ENCODE results near the gene USP11.
A peak's percentile ranks its signal among the peaks of the same experiment; 100 is the strongest.

USP11 gene

GRCh38 chrX:47194194-47194787, 38.5 kb upstream of the USP11 start:
- H3K27ac ChIP-seq (ENCODE audit: low read depth, low read length), result peak overlapping the region; percentile 92
- no peaks in the 10 kb centered on the region for H3K9me3 ChIP-seq (ENCODE audit: control insufficient read depth, insufficient read depth, low read length)
- H3K36me3 ChIP-seq (ENCODE audit: control insufficient read depth, insufficient read depth, low read length), result peaks cover 41% of the 10 kb centered on the region
- H3K27me3 ChIP-seq (ENCODE audit: control insufficient read depth, insufficient read depth, low read length), result no peaks in the 10 kb centered on the region
- peak overlapping the region; percentile 94 for H3K9ac ChIP-seq (ENCODE audit: low read depth, low read length)
- peak overlapping the region; percentile 97 for H3K4me3 ChIP-seq (ENCODE audit: low read depth, low read length)
- peaks cover 46% of the 10 kb centered on the region for H3K4me1 ChIP-seq (ENCODE audit: control insufficient read depth, insufficient read depth, low read length)

- H3K4me1 ChIP-seq (ENCODE audit: control insufficient read depth, insufficient read depth, low read length), result peaks cover 46% of the 10 kb centered on the region
- peak overlapping the region; percentile 28 for H3K4me3 ChIP-seq (ENCODE audit: low read depth, low read length)
- H3K36me3 ChIP-seq (ENCODE audit: control insufficient read depth, insufficient read depth, low read length), result peaks cover 58% of the 10 kb centered on the region
- H3K27ac ChIP-seq (ENCODE audit: low read depth, low read length), result no peak overlapping the region
- no peaks in the 10 kb centered on the region for H3K9me3 ChIP-seq (ENCODE audit: control insufficient read depth, insufficient read depth, low read length)
- no peaks in the 10 kb centered on the region for H3K27me3 ChIP-seq (ENCODE audit: control insufficient read depth, insufficient read depth, low read length)
- H3K9ac ChIP-seq (ENCODE audit: low read depth, low read length), result no peak overlapping the region
These were observed 36.7 kb upstream of the USP11 start for GRCh38 chrX:47196098-47196497.

- Histone ChIP-seq H3K4me3 (ENCODE audit: low read depth, low read length) (0 out of 2 replicates have a peak overlapping the region, but pooled peaks have one; percentile 22), H3K27me3 (ENCODE audit: control insufficient read depth, insufficient read depth, low read length) (no peaks in the 10 kb centered on the region), H3K4me1 (ENCODE audit: control insufficient read depth, insufficient read depth, low read length) (peaks cover 46% of the 10 kb centered on the region), H3K9me3 (ENCODE audit: control insufficient read depth, insufficient read depth, low read length) (no peaks in the 10 kb centered on the region), H3K9ac (ENCODE audit: low read depth, low read length) (no peak overlapping the region), H3K27ac (ENCODE audit: low read depth, low read length) (peak overlapping the region; percentile 57), H3K36me3 (ENCODE audit: control insufficient read depth, insufficient read depth, low read length) (peaks cover 72% of the 10 kb centered on the region)
These were observed 35.3 kb upstream of the USP11 start for GRCh38 chrX:47197526-47197925.

- Histone ChIP-seq H3K9me3 (ENCODE audit: control insufficient read depth, insufficient read depth, low read length) (no peaks in the 10 kb centered on the region), H3K36me3 (ENCODE audit: control insufficient read depth, insufficient read depth, low read length) (peaks cover 78% of the 10 kb centered on the region), H3K27me3 (ENCODE audit: control insufficient read depth, insufficient read depth, low read length) (no peaks in the 10 kb centered on the region), H3K27ac (ENCODE audit: low read depth, low read length) (peak overlapping the region; percentile 57), H3K4me1 (ENCODE audit: control insufficient read depth, insufficient read depth, low read length) (peaks cover 41% of the 10 kb centered on the region), H3K9ac (ENCODE audit: low read depth, low read length) (peak overlapping the region; percentile 39), H3K4me3 (ENCODE audit: low read depth, low read length) (0 out of 2 replicates have a peak overlapping the region, but pooled peaks have one; percentile 22)
These were observed 34.7 kb upstream of the USP11 start for GRCh38 chrX:47198026-47198686.

- H3K27me3 ChIP-seq (ENCODE audit: control insufficient read depth, insufficient read depth, low read length), result no peaks in the 10 kb centered on the region
- no peaks in the 10 kb centered on the region for H3K9me3 ChIP-seq (ENCODE audit: control insufficient read depth, insufficient read depth, low read length)
- no peak overlapping the region for H3K27ac ChIP-seq (ENCODE audit: low read depth, low read length)
- no peak overlapping the region for H3K4me3 ChIP-seq (ENCODE audit: low read depth, low read length)
- peaks cover 41% of the 10 kb centered on the region for H3K4me1 ChIP-seq (ENCODE audit: control insufficient read depth, insufficient read depth, low read length)
- peaks cover 83% of the 10 kb centered on the region for H3K36me3 ChIP-seq (ENCODE audit: control insufficient read depth, insufficient read depth, low read length)
- peak overlapping the region; percentile 28; the same call in 1 of the 2 replicates for H3K9ac ChIP-seq (ENCODE audit: low read depth, low read length)
These were observed 34.1 kb upstream of the USP11 start for GRCh38 chrX:47198687-47199080.

GRCh38 chrX:47199286-47199685, 33.5 kb upstream of the USP11 start:
- Histone ChIP-seq H3K27ac (ENCODE audit: low read depth, low read length) (no peak overlapping the region), H3K27me3 (ENCODE audit: control insufficient read depth, insufficient read depth, low read length) (no peaks in the 10 kb centered on the region), H3K9me3 (ENCODE audit: control insufficient read depth, insufficient read depth, low read length) (no peaks in the 10 kb centered on the region), H3K9ac (ENCODE audit: low read depth, low read length) (no peak overlapping the region), H3K4me1 (ENCODE audit: control insufficient read depth, insufficient read depth, low read length) (peaks cover 41% of the 10 kb centered on the region), H3K36me3 (ENCODE audit: control insufficient read depth, insufficient read depth, low read length) (peaks cover 89% of the 10 kb centered on the region), H3K4me3 (ENCODE audit: low read depth, low read length) (no peak overlapping the region)

- H3K4me1 ChIP-seq (ENCODE audit: control insufficient read depth, insufficient read depth, low read length), result peaks cover 31% of the 10 kb centered on the region
- no peaks in the 10 kb centered on the region for H3K27me3 ChIP-seq (ENCODE audit: control insufficient read depth, insufficient read depth, low read length)
- no peaks in the 10 kb centered on the region for H3K9me3 ChIP-seq (ENCODE audit: control insufficient read depth, insufficient read depth, low read length)
- H3K4me3 ChIP-seq (ENCODE audit: low read depth, low read length), result no peak overlapping the region
- no peak overlapping the region for H3K9ac ChIP-seq (ENCODE audit: low read depth, low read length)
- peaks cover 97% of the 10 kb centered on the region for H3K36me3 ChIP-seq (ENCODE audit: control insufficient read depth, insufficient read depth, low read length)
- no peak overlapping the region for H3K27ac ChIP-seq (ENCODE audit: low read depth, low read length)
These were observed 32.2 kb upstream of the USP11 start for GRCh38 chrX:47200385-47201150.

- Histone ChIP-seq H3K4me1 (ENCODE audit: control insufficient read depth, insufficient read depth, low read length) (peaks cover 23% of the 10 kb centered on the region), H3K36me3 (ENCODE audit: control insufficient read depth, insufficient read depth, low read length) (peaks cover 98% of the 10 kb centered on the region), H3K9ac (ENCODE audit: low read depth, low read length) (no peak overlapping the region)
These were observed 31.4 kb upstream of the USP11 start for GRCh38 chrX:47201345-47201944.

GRCh38 chrX:47202316-47202715, 30.5 kb upstream of the USP11 start:
- peaks cover 98% of the 10 kb centered on the region for H3K36me3 ChIP-seq (ENCODE audit: control insufficient read depth, insufficient read depth, low read length)
- H3K4me1 ChIP-seq (ENCODE audit: control insufficient read depth, insufficient read depth, low read length), result peaks cover 15% of the 10 kb centered on the region
- no peak overlapping the region for H3K9ac ChIP-seq (ENCODE audit: low read depth, low read length)
- no peaks in the 10 kb centered on the region for H3K9me3 ChIP-seq (ENCODE audit: control insufficient read depth, insufficient read depth, low read length)
- no peak overlapping the region for H3K27ac ChIP-seq (ENCODE audit: low read depth, low read length)
- H3K27me3 ChIP-seq (ENCODE audit: control insufficient read depth, insufficient read depth, low read length), result no peaks in the 10 kb centered on the region
- H3K4me3 ChIP-seq (ENCODE audit: low read depth, low read length), result no peak overlapping the region

More at GRCh38 chrX:47201345-47201944, 31.4 kb upstream of the USP11 start:
- Histone ChIP-seq H3K27me3 (ENCODE audit: control insufficient read depth, insufficient read depth, low read length) (no peaks in the 10 kb centered on the region), H3K9me3 (ENCODE audit: control insufficient read depth, insufficient read depth, low read length) (no peaks in the 10 kb centered on the region), H3K4me3 (ENCODE audit: low read depth, low read length) (no peak overlapping the region), H3K27ac (ENCODE audit: low read depth, low read length) (no peak overlapping the region)

GRCh38 chrX:47202877-47203276, 29.9 kb upstream of the USP11 start:
- Histone ChIP-seq H3K9ac (ENCODE audit: low read depth, low read length) (no peak overlapping the region), H3K4me1 (ENCODE audit: control insufficient read depth, insufficient read depth, low read length) (peaks cover 9% of the 10 kb centered on the region), H3K27ac (ENCODE audit: low read depth, low read length) (no peak overlapping the region), H3K27me3 (ENCODE audit: control insufficient read depth, insufficient read depth, low read length) (no peaks in the 10 kb centered on the region), H3K4me3 (ENCODE audit: low read depth, low read length) (no peak overlapping the region), H3K9me3 (ENCODE audit: control insufficient read depth, insufficient read depth, low read length) (no peaks in the 10 kb centered on the region), H3K36me3 (ENCODE audit: control insufficient read depth, insufficient read depth, low read length) (peaks cover 98% of the 10 kb centered on the region)

Data from HUES48 (cell line).